OCI-LY3 (cell line): ENCODE data around the gene NUP93.
A peak's percentile ranks its signal among the peaks of the same experiment; 100 is the strongest.

Experiments
- CTCF ChIP-seq: fragments of 200-600, 300-600 bp; sonication (generic); IDR thresholded peaks from 2 replicates; pipeline ENCODE4 v1.5.1; 2014; ENCODE audit warnings: antibody characterized with exemption, low read length, low read depth
- EZH2phosphoT487 ChIP-seq: fragments of 200-600 bp; shearing (Covaris generic); IDR thresholded peaks from 2 replicates; pipeline ENCODE4 v1.6.1; 2018; ENCODE audit warnings: antibody characterized with exemption, mixed run types, low read depth

- TF ChIP-seq CTCF (peak; percentile 60), EZH2phosphoT487 (no peak)
Measured at GRCh38 chr16:56851671-56852400, 121.9 kb downstream of the NUP93 start.
